Fibroblast of lung (primary cell): ENCODE results near the gene PDZD7.

ENCODE experiments used
- EZH2 ChIP-seq: IDR thresholded peaks from 2 replicates; pipeline ENCODE4 v1.5.1; 2012; ENCODE audit warnings: low read length, control low read depth, mild to moderate bottlenecking; ENCODE audit errors: missing control alignments
- TF ChIP-seq, protein P1 (sequence below), 2 donors: IDR thresholded peaks in 1 of 2; conservative IDR thresholded peaks in 1 of 2; 1 replicate in 1 of 2; 2 replicates in 1 of 2; pipeline ENCODE4 v1.5.1; 2011 to 2012; ENCODE audit warnings: low read length in 2 of 2, control low read depth in 1 of 2, inconsistent platforms in 1 of 2, low read depth in 1 of 2, mild to moderate bottlenecking in 1 of 2

DNA sequence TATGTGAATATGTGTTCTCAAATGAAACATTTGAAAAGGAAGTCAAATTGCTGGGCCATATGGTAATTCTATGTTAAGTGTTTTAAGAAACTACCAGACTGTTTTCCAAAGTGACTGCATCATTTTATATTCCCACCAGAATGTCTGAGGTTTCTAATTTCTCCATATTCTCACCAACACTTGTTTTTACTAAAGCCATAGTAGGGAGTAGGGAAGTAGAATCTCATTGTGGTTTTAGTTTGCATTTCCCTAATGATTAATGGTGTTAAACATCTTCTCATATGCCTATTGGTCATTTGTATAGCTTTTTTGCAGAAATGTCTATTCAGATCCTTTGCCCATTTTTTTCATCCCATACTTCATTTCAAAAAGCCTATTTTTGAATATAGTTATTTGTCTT, 70.7 kb downstream of the PDZD7 start:
- TF ChIP-seq, protein P1, sequence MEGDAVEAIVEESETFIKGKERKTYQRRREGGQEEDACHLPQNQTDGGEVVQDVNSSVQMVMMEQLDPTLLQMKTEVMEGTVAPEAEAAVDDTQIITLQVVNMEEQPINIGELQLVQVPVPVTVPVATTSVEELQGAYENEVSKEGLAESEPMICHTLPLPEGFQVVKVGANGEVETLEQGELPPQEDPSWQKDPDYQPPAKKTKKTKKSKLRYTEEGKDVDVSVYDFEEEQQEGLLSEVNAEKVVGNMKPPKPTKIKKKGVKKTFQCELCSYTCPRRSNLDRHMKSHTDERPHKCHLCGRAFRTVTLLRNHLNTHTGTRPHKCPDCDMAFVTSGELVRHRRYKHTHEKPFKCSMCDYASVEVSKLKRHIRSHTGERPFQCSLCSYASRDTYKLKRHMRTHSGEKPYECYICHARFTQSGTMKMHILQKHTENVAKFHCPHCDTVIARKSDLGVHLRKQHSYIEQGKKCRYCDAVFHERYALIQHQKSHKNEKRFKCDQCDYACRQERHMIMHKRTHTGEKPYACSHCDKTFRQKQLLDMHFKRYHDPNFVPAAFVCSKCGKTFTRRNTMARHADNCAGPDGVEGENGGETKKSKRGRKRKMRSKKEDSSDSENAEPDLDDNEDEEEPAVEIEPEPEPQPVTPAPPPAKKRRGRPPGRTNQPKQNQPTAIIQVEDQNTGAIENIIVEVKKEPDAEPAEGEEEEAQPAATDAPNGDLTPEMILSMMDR (conservative IDR thresholded peaks at IDR 0.05 in 1 of 2, IDR thresholded peaks at IDR 0.05 in 1 of 2; ENCODE audit: low read depth in 1 of 2, low read length in 2 of 2), result no peak
- no peak for TF ChIP-seq EZH2
